HG03280 (cell line): Measurements from ENCODE around the gene EIPR1.

Experiments used
- ATAC-seq: cut with Tn5 transposase; IDR thresholded peaks from one replicate; pipeline ENCODE4 v1.9.1; 2021; ENCODE audit warnings: mild to moderate bottlenecking, moderate library complexity; ENCODE audit not compliant: unreplicated experiment

The EIPR1 gene

DNA sequence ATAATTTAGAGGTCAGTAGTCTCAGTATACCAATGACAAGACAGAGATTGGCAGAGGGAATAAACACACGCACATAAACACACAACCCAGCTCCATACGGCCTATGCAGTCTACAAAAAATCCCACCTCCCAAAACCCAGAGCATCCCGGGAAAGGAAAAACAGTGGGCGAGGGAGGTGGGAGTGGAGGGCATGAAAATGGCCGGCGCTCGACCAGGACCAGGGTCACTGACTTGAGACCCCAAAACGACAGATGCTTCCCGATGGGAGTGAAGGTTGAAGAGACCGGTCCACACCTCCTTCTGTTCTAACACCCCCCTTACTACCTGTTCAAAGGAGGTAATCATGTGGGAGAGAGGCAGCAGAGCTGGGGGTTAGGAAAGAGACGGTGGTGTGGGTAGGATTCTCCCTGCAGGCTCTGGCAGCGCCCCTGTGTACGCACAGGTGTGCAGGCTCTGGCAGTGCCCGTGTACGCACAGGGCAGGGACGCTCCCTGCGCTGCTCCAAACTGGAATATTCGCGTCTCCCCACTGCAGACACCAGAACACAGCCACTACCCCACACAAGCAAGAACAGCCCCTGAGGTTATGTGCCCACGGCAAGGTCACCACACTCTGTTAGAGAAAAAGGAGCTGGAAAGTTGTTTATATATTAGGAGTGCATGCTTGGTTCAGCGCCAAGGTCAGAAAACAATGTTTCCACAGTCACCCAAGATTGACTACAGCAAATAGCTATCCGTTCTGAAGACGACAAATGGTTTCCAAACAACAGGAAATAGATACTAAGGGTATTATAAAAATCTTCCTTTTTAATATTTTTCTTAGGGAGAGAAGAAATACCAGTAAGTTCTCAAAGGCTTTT lies 67.9 kb downstream of the EIPR1 start:
- no peak for ATAC-seq

DNA sequence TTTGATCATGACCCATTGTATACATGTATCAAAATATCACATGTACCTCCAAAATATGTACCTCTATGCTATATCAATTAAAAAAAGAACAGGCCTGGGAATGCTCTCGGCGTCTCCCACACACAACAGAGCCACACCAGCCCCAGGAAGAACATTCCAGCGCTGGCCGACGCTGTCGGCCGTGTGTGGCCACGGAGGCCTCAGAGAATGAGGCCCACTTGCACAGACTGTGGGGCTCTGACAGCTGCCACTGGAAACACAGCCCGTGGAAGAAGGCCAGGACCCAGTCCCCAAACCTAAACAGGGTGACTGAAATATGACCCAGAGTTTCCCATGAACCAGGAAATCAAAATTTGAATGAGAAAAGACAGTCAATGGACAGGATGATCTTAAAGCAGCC lies 69.7 kb downstream of the EIPR1 start:
- ATAC-seq = no peak

DNA sequence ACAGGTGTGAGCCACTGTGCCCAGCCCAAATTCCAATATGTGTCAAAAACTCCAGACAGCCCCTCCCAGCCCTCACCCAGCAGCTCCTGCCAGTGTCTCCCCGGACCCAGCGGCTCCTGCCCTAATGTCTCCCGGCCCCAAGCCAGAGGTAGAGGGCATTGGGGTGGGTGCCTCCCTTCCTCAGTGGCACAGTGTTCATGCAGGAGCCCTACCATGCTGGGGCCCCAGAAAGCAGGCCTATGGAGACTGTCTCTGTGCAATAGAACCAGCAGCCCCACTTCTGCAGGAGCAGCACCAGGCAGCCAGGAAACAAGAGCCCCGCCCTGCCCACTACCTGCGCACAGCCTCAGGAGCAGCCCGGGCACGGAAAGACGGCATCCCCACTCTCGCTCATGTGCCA lies 70.4 kb downstream of the EIPR1 start:
- ATAC-seq = no peak

DNA sequence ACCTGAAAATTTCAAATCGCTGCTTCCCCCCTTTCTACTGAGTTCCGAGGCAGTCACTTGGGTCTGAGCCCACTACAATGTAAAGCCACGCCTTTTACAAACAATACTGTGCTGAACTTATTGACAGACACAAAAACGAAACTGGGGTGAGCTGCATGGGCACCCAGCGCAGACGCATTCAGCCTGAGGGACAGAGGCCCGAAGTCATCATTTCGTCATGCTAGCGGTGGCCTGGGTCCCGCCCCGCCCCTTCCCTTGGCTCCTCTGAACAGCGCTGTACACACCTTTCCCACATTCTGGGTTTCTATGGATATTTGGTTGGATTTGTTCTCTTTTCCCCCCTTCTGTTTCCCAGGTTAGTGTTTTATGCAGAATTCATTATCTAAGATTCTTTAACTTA lies 71.7 kb downstream of the EIPR1 start:
- no peak for ATAC-seq

DNA sequence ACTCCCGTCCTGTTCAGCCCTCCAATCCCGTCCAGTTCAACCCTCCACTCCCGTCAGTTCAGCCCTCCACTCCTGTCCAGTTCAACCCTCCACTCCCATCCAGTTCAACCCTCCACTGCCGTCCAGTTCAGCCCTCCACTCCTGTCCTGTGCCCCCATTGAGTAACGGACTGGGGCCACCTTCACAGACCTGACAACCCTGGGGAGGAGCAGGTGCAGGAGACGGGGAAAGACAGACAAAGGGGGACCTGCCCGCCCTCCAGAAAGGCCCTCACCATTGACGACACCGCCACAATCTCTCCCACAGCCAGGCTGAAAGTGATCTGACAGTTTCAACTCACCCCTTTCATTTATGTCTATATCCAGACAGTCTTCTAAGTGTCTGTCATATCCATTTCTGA lies 72.2 kb downstream of the EIPR1 start:
- ATAC-seq = no peak

DNA sequence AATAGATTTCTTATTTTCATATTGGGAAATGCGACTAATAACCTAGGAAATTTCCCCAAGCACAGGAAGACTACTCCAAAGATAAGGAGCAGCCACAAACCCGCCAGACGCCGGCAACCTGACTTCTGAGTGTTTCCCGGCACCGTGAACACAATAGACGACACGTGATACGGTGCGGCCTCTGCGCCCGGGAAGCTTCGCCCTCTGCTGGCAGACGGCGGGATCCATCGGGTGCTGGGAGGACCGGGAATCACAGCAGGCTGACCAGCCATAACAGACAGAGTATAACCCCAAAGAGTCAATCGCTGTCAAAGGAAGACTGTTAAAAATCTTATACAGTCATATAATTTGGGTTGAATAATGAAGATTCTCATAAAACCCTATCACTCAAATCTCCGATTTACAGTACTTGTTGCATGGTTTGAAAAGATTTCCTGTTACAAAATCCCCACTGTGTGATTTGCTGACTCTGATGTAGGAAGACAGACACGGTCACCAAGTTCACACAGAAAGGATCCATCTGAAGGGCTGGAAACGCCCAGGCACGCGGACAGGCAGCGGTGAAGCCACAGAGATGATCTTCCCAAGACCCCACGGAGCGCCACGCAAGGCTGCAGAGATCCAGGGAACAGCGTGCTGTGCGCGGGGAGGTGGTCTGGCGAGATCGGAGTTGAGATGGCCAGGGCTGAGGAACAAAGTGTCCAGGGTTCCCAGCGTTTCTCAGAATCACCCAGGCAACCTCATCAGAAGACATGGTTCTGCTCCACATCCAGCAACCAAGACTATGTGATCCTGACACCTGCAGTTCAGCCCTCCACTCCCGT lies 73.8 kb downstream of the EIPR1 start:
- peak; percentile 99 for ATAC-seq

DNA sequence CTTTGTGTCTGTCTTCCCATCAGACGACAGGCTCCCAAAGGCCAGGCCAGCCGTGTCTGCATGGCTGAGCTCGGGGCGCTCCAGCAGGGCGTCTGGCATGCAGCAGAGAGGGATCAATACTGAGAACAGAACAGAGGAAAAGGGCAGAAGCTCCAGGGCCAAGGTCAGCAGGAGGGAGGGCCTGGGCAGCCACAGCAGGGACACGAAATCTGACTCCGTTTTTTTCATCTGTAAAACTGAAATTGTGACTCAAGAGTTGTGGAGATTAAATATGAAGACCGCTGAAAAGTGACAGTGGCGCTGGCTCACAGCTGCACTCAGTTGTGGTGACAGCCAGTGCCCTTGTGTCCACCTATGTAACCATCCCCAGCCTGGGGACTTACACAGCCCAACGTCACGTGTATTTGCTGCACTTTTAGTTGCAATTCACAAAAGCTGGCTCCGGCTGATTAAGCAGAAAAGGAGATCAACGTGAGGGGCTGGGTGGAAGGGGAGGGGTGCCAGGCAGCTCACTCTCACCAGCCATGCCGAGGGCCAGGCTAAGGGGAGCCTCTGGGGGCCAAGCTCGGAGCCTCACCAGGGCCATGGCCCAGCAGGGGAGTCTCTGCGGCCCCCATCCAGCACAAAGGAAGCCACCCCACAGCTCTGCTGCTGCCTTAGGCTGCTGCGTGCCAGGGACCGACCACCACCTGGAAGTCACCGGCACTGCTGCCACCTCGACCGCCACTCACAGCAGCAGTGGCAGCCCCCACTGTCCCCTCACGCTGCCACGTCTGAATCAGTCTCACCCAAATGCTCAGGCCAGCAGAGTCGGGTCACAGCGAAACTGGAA lies 74.7 kb downstream of the EIPR1 start:
- ATAC-seq = peak; percentile 18

DNA sequence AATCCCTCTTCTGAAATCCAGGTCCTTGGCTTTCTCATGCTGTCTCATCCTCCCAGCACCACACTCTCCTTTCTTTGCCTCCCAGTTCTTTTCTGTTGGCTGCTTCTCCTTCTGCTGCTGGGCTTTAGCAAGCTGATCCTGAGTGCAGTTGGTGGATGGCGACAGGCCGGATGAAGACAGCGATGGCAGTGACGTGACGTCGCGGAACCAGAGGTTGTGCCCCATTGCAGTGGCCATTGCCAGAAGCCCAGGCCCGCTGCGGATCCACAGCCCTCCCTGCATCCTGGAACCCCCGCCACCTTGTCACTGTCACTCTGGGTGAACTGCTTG lies 75.2 kb downstream of the EIPR1 start:
- ATAC-seq = no peak

DNA sequence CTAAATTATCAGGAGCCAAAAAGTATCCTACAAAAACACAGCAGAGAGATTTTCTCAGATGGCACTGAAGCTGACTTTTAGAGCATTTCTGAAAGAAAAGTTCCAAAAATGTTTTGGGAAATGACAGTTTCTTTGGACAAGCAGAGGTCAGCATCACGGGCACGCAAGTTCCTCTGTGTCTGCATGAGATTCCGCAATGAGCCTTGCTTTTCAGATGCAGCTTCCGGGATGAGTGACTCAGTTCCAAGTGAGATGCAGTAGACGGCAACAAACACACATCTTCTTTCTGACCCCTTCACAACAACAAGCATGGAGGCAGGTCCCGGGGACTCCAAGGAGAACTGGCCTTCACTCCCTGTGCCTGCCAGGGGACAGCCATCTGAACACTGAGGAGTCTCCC lies 76.6 kb downstream of the EIPR1 start:
- ATAC-seq = no peak

DNA sequence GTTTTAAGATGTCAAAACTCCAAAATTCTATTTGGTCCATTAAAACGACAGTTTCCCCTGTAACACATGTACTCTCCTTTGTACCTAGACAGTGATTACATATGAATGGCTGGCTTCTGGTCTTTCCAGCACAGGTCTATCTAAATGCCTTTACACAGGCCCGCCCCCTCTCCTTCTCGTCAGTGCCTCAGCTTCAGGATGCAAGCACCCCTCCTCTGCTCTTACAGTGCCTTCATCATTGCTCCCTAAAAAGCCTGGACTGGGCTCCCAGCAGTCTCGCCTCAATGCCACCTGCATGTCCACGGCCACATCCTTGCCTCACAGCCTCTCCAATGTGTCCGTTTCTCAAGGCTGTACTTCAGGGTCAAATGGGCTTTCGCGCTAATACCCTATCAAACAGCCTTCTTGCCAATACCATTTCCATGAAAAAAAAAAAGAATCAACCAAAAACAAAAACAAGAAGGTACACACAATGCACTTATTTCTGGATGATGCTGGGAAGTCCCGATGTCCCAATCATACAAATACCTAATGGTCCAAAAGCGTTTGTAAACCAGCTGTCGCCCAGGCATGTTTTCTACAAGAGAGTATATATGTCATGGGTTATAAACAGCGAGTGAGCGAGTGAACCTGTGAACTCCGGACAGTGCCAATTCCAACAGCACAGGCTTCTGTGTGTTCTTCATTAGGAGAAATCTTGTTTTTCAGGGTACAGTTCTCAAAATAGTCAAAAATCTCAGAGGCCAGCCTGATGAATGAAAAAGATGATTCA lies 77.2 kb downstream of the EIPR1 start:
- no peak for ATAC-seq

DNA sequence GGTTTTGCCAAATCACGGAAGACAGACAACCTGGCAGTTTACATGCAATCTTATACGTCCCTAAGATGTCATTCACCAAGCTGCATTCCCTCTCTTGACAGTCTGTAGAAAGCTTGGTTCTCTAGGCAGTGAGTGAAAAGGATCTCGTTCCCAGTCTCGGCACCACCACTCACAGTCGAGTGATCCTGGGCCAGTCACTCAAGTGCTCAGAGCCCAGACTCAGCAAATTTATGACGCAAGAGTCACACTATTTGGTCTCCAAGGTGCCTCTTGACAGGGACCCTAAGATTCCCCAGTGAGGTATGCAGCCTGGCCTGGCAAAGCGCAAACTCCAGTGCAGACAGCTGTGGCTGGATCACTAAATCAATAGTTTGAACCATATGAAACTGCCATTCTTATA lies 77.9 kb downstream of the EIPR1 start:
- ATAC-seq = no peak

DNA sequence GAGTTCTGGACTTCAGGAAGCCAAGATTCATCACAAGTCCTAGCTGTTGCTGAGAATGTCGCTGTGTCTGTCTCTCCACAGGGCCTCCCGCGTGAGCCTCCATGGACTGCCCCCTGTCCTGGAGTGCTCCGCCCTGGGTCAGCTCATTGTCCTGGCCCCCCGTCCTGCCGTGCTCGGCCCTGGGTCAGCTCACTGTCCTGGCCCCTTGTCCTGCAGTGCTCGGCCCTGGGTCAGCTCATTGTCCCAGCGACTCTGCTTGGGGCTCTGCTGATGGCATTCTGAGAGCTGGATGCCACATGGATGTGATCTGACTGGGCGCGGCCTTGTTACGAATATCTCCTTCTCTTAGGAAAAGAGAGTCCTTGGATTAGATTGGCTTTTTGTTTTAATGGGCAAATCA lies 78.5 kb downstream of the EIPR1 start:
- ATAC-seq = no peak

DNA sequence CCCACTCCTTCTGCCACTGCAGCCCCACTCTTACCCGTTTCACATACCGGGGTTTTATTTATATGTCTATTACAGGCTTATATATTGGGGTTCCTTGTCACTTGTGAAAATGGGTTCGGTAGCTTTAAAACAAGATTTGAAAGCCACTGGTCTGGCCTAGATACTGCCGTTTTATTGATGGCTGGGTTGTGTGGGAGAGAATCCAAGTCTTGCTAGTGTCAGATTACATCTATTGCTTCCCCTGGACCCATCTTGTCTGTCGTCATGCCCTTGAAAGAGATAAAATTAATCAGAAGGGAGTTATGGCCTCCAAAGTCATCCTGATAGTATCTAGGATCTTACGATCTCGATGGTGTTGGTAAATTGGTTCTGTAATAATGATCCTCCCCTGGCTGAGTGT lies 79.4 kb downstream of the EIPR1 start:
- ATAC-seq = no peak

DNA sequence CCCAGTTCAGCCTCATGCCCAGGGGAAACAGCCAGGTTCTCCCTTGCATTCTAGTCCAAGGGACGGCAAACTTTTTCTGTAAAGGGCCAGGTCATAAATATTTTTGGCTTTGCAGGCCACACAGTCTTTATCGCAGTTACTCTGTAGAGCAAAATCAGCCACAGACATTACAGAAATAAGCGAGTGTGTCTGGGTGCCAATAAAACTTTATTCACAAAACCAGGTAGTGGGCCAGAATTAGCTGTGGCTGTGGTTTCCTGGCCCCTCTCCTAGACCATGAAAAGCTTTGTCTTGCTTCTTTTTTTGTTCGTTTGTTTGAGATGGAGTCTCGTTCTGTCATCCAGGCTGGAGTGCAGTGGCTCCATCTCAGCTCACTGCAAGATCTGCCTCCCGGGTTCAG lies 80.1 kb downstream of the EIPR1 start:
- no peak for ATAC-seq

DNA sequence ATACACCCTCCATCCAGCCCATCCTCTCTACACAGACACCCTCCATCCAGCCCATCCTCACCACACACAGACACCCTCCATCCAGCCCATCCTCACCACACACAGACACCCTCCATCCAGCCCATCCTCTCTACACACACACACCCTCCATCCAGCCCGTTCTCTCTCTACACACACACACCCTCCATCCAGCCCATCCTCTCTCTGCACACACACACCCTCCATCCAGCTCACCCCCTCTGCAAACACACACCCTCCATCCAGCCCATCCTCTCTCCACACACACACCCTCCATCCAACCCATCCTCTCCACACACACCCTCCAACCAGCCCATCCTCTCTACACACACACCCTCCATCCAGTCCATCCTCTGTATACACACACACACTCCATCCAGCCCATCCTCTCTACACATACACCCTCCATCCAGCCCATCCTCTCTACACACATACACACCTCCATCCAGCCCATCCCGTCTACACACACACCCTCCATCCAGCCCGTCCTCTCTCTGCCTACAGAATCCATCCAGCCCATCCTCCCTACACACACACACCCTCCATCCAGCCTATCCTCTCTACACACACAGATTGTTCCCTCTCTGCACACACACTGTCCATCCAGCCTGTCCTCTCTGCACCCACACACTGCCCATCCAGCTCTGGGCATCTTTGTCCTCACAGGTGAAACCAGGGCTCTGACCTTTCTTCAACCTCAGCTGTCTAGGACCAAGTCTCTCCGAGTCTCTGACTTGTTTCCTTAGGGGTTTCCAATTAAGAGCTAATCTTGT lies 81.2 kb downstream of the EIPR1 start:
- no peak for ATAC-seq

DNA sequence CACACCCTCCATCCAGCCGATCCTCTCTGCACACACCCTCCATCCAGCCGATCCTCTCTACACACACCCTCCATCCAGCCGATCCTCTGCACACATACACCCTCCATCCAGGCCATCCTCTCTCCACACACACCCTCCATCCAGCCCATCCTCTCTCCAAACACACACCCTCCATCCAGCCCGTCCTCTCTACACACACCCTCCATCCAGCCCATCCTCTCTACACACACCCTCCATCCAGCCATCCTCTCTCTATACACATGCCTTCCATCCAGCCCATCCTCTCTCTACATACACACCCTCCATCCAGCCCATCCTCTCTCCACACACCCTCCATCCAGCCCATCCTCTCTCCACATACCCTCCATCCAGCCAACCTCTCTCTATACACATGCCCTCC lies 83.1 kb downstream of the EIPR1 start:
- ATAC-seq = no peak

DNA sequence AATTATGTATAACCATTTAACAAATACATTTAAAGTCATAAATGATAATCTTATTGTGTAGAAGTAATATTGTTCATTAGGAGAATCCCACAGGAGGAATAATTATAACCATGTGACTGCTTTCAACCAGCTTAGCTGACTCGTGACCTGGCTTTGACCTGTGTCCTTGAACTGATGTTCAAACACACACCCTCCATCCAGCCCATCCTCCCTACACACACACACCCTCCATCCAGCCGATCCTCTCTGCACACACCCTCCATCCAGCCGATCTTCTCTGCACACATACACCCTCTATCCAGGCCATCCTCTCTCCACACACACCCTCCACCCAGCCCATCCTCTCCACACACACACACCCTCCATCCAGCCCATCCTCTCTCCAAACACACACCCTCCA lies 83.5 kb downstream of the EIPR1 start:
- no peak for ATAC-seq

DNA sequence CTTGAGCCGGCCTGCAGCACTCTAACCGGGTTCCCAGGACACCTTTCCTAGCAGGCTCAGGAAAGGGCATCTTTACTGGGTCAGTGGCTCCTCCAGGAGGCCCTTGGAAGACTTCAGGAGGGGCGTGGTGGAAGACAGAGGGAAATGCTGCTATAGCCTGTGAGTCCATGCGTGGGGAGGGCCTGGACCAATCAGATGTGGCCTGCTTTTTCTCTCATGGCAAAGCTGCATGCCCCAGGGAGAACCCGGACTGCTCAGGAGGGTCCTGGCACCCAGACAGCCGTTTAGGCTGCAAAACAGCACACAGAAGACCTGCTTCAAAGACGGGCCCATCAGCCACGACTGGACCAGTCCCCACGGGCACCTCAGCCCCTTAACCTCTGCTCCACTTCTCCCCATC lies 84.4 kb downstream of the EIPR1 start:
- ATAC-seq = no peak

DNA sequence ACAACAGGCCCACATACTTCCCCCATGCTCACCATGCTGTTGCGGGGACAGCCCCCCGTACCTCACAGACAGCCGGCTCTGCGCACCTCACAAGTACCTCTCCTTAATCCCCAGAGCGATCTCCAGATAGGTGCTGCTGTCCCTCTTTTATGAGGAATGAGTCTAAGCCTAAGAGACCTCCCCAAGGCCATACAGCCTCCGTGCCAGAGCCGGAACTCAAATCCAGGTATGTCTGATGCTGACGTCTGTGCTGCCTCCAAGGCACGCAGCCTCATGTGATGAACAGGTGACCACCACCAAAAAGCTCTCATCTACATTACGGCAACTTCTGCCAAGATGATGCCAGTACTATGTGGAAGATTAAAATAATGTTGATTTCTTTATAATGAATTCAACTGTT lies 85.2 kb downstream of the EIPR1 start:
- no peak for ATAC-seq

DNA sequence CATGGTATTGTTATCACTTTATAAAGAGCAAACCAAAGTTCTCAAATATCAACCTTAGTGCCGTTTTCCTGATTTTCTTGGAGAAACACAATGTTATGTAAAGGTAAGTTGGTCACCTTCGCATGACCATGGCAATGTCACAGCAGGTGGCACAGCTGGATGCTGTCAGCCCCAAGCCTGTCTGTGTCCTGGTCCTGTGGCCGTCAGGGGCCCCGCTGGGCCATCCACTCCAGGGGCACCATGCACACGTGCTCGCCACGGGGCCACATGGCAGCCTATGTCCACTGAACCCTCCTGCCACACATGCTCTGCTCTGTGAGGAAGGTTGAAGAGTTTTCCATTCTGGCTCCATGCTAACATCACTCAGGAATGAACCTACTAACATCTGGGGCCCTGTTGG lies 85.9 kb downstream of the EIPR1 start:
- no peak for ATAC-seq
